Esophagus squamous epithelium (tissue), 5 donors: Measurements from ENCODE around the gene GUCA1A. TPM values are rescaled to one million over a fixed set of nuclear protein-coding genes. Genes with fewer than 3 reads are reported as not detected.

Source experiments
- DNase-seq: peaks from one replicate; lab custom pipeline; 2025; lab: John Stamatoyannopoulos, UW
- H3K27ac ChIP-seq, 4 donors: fragments of 200-600 bp; sonication (generic); one replicate each; pipeline ENCODE4 v1.5.1; 2016 to 2019; ENCODE audit warnings: mild to moderate bottlenecking in 1 of 4
- H3K27me3 ChIP-seq, 4 donors: fragments of 200-600 bp; sonication (generic); 1 replicate in 3 of 4; 2 replicates in 1 of 4; pipeline versions ENCODE4 v1.5.1 to v1.6.0; 2017 to 2021; ENCODE audit warnings: antibody characterized with exemption in 1 of 4
- H3K36me3 ChIP-seq, 3 donors: fragments of 200-600 bp; sonication (generic); one replicate each; pipeline ENCODE4 v1.5.1; 2016 to 2019
- H3K4me1 ChIP-seq, 3 donors: fragments of 200-600 bp; sonication (generic); one replicate each; pipeline ENCODE4 v1.5.1; 2017 to 2019
- H3K4me3 ChIP-seq, 4 donors: fragments of 200-600 bp; sonication (generic); 1 replicate in 3 of 4; 2 replicates in 1 of 4; pipeline ENCODE4 v1.5.1; 2016 to 2019; ENCODE audit warnings: mild to moderate bottlenecking in 2 of 4, moderate library complexity in 1 of 4
- H3K9me3 ChIP-seq, 3 donors: fragments of 200-600 bp; sonication (generic); one replicate each; pipeline ENCODE4 v1.5.1; 2016 to 2019
- CTCF ChIP-seq, 6 experiments: fragments of 450-650 bp in 4 of 6; fragments of 200-600 bp in 2 of 6; sonication (generic) in 2 of 6; IDR thresholded peaks; one replicate each; pipeline ENCODE4 v1.5.1; 2016 to 2019; ENCODE audit warnings: antibody characterized with exemption in 6 of 6, mild to moderate bottlenecking in 4 of 6, moderate library complexity in 4 of 6
- POLR2A ChIP-seq, 4 donors: fragments of 450-650 bp; IDR thresholded peaks; one replicate each; pipeline ENCODE4 v1.6.1; 2017; ENCODE audit warnings: antibody characterized with exemption in 4 of 4, mild to moderate bottlenecking in 4 of 4, moderate library complexity in 3 of 4
- WGBS, 2 donors: methylation state at CpG; one replicate each; pipeline ENCODE4 v1.1.5; 2018; 5-methylcytosine and 5-hydroxymethylcytosine counted together
- intact Hi-C: fragments of 100-400 bp; cut with DNase I; formaldehyde crosslinking; loops from one replicate; pipeline ENCODE4 v1.15.0; 2022
- total RNA-seq, 4 donors: library from RNA; depleted of rRNA; stranded (reverse); fragments of >200 nt; gene quantifications; one replicate each; pipeline ENCODE4 v1.1.0, GENCODE V29; 2016
- donor health status: DM: yes; HTN: yes; CAD: no.

Gene GUCA1A
- total RNA-seq, 4 donors from 2014 or later = not detected

DNA sequence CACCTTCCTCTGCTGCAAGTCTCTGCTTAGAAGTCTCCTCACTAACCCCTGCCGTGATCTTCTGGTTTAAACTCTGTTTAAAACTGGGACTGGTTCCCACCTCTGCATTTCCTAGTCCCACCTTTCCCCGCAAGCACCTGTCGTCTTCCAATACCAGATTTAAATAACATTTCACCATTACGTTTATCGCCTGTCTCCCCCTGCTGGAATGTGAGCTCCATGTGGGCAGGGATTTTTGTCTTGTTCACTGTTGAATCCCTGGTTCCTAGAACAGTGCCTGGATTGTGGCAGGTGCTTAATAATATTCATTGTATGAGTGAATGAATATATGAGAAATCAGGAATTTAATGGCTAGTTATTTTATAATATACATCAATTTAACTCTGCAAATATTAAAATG lies 2.7 kb downstream of the GUCA1A start:
- Histone ChIP-seq H3K27ac (no peak overlapping the region), H3K27me3 (peaks cover 0 to 19% (median 0%) of the 10 kb centered on the region in 4 donors), H3K4me3 (no peak overlapping the region), H3K9me3 (no peaks in the 10 kb centered on the region), H3K36me3 (no peaks in the 10 kb centered on the region), H3K4me1 (no peaks in the 10 kb centered on the region)
- 63 to 74% methylated on average over 5 of the region's 5 CpGs for WGBS, 2 donors
- TF ChIP-seq CTCF (IDR thresholded peaks at IDR 0.05) (peak in 1 of 6 experiments; percentile 42), POLR2A (IDR thresholded peaks at IDR 0.05) (no peak)
- intact Hi-C loops = no loop called here
- DNase-seq = no peak

DNA sequence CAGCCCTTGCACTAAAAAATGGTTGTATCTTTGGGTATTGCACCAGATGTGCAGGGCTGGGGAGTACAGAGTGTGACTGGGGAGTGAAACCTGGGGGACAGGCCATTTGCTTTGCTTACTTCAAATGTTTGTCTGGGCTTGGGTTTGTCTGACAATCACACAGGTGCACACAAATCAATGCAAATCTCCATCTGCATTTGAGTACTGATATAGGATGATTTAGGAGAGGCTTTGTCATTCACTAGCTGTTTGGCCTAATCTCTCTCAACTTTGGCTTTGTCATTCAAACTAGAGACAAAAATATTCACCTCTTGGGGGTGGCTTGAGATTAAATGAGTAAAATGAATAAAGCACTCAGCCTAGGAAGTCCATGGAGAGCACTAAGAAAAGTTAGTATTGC lies 3.8 kb downstream of the GUCA1A start:
- H3K4me1 ChIP-seq = no peaks in the 10 kb centered on the region
- TF ChIP-seq POLR2A (IDR thresholded peaks at IDR 0.05) (no peak), CTCF (IDR thresholded peaks at IDR 0.05) (no peak)
- H3K36me3 ChIP-seq = no peaks in the 10 kb centered on the region
- no peak for DNase-seq
- no peak overlapping the region for H3K27ac ChIP-seq
- H3K27me3 ChIP-seq = peaks cover 0 to 19% (median 0%) of the 10 kb centered on the region in 4 donors
- H3K4me3 ChIP-seq = no peak overlapping the region
- H3K9me3 ChIP-seq = no peaks in the 10 kb centered on the region
- intact Hi-C loops = no loop called here

GRCh38 chr6:42177514-42178364 lies 4.6 kb downstream of the GUCA1A start:
- peak overlapping the region in 1 of 4 donors; percentile 2 for H3K4me3 ChIP-seq
- intact Hi-C loops = no loop called here
- H3K4me1 ChIP-seq = no peaks in the 10 kb centered on the region
- H3K36me3 ChIP-seq = no peaks in the 10 kb centered on the region
- no peak overlapping the region for H3K27ac ChIP-seq
- DNase-seq = no peak
- 14 to 49% methylated on average over 9 to 13 of the region's 27 CpGs for WGBS, 2 donors
- TF ChIP-seq CTCF (IDR thresholded peaks at IDR 0.05) (no peak), POLR2A (IDR thresholded peaks at IDR 0.05) (no peak)
- no peaks in the 10 kb centered on the region for H3K9me3 ChIP-seq
- H3K27me3 ChIP-seq = peaks cover 0 to 19% (median 0%) of the 10 kb centered on the region in 4 donors

DNA sequence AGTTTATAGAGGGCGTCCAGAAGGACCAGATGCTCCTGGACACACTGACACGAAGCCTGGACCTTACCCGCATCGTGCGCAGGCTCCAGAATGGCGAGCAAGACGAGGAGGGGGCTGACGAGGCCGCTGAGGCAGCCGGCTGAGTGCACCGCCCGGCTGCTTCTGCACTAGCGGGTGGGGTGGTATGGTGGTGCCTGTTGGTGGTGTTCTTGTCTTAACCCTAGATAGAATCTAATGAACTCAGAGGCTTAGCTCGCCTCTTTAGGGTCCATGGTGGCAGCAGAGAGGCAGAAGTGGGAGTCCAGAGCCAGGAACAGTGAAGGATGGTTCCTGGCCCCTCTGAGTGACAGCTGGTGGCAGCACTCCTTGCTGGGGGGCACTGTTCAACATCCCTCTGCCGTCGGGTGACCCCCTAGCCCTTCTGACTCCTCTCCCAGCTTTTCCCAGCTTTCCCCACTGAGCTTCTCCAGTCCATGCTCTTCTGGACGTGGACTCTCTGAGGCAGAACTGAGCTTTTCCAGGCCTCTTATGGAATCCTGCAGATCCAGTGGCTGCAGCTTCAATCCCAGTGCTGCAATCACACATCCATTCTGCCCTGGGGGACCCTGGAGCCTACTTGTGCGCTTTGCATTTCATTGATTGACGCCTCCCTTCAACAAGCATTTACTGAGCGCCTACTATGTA lies 6.2 kb downstream of the GUCA1A start:
- WGBS, 2 donors = 89 to 92% methylated on average over 10 to 16 of the region's 20 CpGs
- intact Hi-C loops = no loop called here
- no peaks in the 10 kb centered on the region for H3K9me3 ChIP-seq
- H3K4me3 ChIP-seq = no peak overlapping the region
- TF ChIP-seq POLR2A (IDR thresholded peaks at IDR 0.05) = no peak
- no peak for TF ChIP-seq CTCF (IDR thresholded peaks at IDR 0.05)
- H3K27me3 ChIP-seq = peaks cover 0 to 19% (median 0%) of the 10 kb centered on the region in 4 donors
- no peak for DNase-seq
- H3K4me1 ChIP-seq = no peaks in the 10 kb centered on the region
- no peaks in the 10 kb centered on the region for H3K36me3 ChIP-seq
- H3K27ac ChIP-seq = no peak overlapping the region

DNA sequence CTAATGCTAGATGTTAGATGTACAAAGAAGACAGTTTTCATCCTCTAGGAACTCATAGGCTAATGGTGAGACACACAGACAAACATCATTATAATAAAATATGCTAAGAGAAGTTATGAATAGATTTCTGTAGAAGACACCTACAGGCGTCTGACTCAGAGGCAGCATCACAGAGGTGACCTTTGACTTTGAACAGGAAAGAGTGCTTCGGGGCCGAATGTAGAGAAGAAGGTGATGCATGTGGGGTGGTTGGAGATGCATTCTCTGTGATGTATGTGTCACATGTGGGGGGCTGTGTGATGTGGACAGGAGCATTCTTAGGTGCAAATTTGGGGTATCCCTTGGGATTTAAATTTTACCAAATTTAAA lies 6.8 kb downstream of the GUCA1A start:
- Histone ChIP-seq H3K4me1 (no peaks in the 10 kb centered on the region), H3K36me3 (no peaks in the 10 kb centered on the region), H3K27me3 (peaks cover 0 to 19% (median 0%) of the 10 kb centered on the region in 4 donors), H3K9me3 (no peaks in the 10 kb centered on the region), H3K4me3 (no peak overlapping the region), H3K27ac (no peak overlapping the region)
- 56 to 58% methylated on average over 3 of the region's 3 CpGs for WGBS, 2 donors
- no peak for TF ChIP-seq CTCF (IDR thresholded peaks at IDR 0.05)
- no peak for TF ChIP-seq POLR2A (IDR thresholded peaks at IDR 0.05)
- no peak for DNase-seq
- intact Hi-C loops = no loop called here
